HFFc6 (cell line): ENCODE data around the gene NUBP2. TPM values are rescaled to one million over a fixed set of nuclear protein-coding genes. Genes with fewer than 3 reads are reported as not detected.

Source experiments
- DNase-seq: peaks from one replicate; pipeline ENCODE4 v3.0.0-alpha.2; 2018
- H3K27ac Mint-ChIP-seq: 2 replicates; pipeline ENCODE4 v1.8.0; 2020; ENCODE audit warnings: mild to moderate bottlenecking, mixed read lengths
- H3K27me3 Mint-ChIP-seq: 2 replicates; pipeline ENCODE4 v1.8.0; 2021; ENCODE audit warnings: mild to moderate bottlenecking, moderate library complexity, mixed read lengths; ENCODE audit not compliant: insufficient read depth
- H3K36me3 Mint-ChIP-seq: 2 replicates; pipeline ENCODE4 v1.8.0; 2021; ENCODE audit warnings: low read depth, mixed read lengths
- H3K4me1 Mint-ChIP-seq: 2 replicates; pipeline ENCODE4 v1.8.0; 2020; ENCODE audit warnings: low read depth, mixed read lengths
- H3K4me3 Mint-ChIP-seq: 2 replicates; pipeline ENCODE4 v1.8.0; 2020; ENCODE audit warnings: mild to moderate bottlenecking, moderate library complexity, mixed read lengths
- H3K9me3 Mint-ChIP-seq: 2 replicates; pipeline ENCODE4 v1.8.0; 2020; ENCODE audit warnings: mild to moderate bottlenecking, mixed read lengths
- total RNA-seq, 6 experiments: library from RNA; stranded (reverse); fragmentation: NEBNext Ultra II Directional; extraction: Animal tissue kit (Norgen Biotek cat#: 25700); gene quantifications; 2 replicates in 1 of 6; 3 replicates in 5 of 6; pipeline ENCODE4 v1.2.3, GENCODE V29; 2021
- TF ChIP-seq, protein P1 (sequence below): fragments of 200-600 bp; sonication (generic); IDR thresholded peaks from 2 replicates; pipeline ENCODE4 v1.5.0; 2021; ENCODE audit warnings: antibody characterized with exemption, mild to moderate bottlenecking

Gene NUBP2
- total RNA-seq, 6 experiments from 2014 or later, result 41.5 to 53.8 (median 43.5) TPM

DNA sequence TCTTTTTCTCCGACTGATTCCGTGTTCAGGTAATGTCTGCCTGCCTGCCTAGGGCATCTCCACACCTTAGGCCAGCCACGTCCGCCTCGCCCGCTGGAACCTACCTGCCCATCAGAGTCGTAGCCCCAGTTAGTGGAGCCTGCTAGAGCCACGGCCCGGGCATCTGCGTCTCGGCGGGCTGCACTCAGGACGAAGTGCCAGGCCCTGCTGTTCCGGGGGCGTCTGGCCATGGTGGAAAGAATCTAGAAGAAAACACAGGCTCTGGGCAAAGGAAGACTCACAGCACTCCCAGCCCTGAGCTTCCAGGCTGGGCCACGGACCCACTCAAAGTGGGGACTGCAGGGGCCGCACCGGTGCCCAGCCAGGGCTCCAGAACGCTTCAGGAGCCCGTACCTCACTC is 1.5 kb upstream of the NUBP2 start:
- TF ChIP-seq, protein P1, sequence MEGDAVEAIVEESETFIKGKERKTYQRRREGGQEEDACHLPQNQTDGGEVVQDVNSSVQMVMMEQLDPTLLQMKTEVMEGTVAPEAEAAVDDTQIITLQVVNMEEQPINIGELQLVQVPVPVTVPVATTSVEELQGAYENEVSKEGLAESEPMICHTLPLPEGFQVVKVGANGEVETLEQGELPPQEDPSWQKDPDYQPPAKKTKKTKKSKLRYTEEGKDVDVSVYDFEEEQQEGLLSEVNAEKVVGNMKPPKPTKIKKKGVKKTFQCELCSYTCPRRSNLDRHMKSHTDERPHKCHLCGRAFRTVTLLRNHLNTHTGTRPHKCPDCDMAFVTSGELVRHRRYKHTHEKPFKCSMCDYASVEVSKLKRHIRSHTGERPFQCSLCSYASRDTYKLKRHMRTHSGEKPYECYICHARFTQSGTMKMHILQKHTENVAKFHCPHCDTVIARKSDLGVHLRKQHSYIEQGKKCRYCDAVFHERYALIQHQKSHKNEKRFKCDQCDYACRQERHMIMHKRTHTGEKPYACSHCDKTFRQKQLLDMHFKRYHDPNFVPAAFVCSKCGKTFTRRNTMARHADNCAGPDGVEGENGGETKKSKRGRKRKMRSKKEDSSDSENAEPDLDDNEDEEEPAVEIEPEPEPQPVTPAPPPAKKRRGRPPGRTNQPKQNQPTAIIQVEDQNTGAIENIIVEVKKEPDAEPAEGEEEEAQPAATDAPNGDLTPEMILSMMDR, result no peak
- DNase-seq, result no peak
- H3K4me1 Mint-ChIP-seq, result peaks cover 23% of the 10 kb centered on the region
- H3K36me3 Mint-ChIP-seq, result no peaks in the 10 kb centered on the region
- H3K27ac Mint-ChIP-seq, result peak overlapping the region; percentile 74
- H3K9me3 Mint-ChIP-seq, result no peaks in the 10 kb centered on the region
- peaks cover 28% of the 10 kb centered on the region for H3K27me3 Mint-ChIP-seq
- peak overlapping the region; percentile 90 for H3K4me3 Mint-ChIP-seq

DNA sequence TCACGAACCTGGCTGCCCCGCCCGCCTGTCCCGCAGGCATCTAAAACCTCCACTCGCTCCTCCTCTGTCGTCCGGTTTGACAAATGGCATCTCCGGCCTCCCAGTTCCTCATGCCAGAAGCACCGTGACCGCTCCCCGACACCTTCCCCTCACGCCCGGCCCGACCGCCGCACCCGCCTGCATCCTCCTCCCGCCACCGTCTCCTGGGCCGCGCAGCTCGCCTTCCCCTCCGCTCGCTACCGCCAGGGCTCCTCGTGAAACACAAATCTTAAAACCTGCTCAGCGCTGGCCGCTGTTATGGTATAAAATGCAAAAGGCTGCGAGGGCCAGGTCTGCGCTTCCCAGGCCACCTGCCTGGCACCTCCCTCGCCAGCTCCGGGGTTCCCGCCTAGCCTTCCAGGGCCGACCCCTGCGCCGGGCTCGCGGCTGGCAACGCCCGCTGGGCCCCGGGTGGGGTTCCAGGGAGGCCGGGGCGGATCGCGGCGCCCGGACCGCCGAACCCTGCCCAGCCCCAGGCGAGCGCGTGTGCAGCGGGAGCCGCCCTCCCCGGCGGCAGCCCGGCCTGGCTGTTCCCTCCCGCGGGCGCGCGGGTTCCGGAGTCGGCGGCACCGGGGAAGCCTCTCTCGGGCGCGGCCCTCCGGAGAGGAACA is 877 bp upstream of the NUBP2 start:
- H3K4me3 Mint-ChIP-seq, result peak overlapping the region; percentile 90
- H3K4me1 Mint-ChIP-seq, result peaks cover 23% of the 10 kb centered on the region
- DNase-seq, result no peak
- no peaks in the 10 kb centered on the region for H3K36me3 Mint-ChIP-seq
- peaks cover 24% of the 10 kb centered on the region for H3K27me3 Mint-ChIP-seq
- TF ChIP-seq, protein P1, result peak; percentile 39
- H3K9me3 Mint-ChIP-seq, result no peaks in the 10 kb centered on the region
- peak overlapping the region; percentile 74 for H3K27ac Mint-ChIP-seq

DNA sequence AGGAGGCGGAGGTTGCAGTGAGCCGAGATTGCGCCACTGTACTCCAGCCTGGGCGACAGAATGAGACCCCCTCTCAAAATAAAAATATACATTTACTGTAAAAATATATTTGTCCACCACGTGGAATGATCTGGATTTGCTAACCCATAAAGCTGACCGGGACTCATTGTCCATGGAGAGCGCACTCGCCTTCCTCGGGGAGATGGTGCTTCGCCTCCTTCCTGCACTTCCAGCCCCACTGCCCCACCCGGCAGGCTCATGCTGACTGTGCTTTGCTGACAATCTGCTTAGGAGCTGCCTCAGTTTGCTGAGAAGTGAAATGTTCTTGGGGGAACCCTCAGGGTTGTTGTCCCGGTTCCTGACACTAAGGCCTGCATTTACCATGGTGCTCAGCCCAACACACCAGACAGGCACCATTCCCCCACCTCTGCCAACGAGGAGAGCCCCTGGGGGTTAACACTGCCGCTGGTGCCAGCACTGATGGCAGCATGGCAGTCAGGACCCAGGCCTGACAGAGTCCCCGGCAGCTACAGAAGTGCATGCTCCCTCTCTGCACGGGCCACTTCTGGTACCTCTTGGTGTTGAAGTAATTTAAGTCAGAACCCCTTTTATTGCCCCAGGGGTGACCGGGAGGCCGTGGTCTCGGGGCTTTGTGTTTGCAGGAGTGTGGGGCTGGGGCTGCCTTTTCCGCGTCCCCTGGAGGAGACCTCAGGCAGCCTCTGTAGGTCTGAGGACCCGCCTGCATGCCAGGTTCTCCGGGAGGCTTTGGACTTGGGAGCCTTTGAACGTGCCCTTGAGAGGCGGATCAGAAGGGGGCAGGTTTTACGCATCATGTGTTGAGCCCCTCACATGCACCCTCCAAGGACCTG is 2.5 kb downstream of the NUBP2 start:
- Mint-ChIP-seq H3K4me3 (no peak overlapping the region), H3K4me1 (peaks cover 22% of the 10 kb centered on the region), H3K27ac (no peak overlapping the region), H3K36me3 (peaks cover 4% of the 10 kb centered on the region; the same call in 1 of the 2 replicates), H3K27me3 (peaks cover 15% of the 10 kb centered on the region), H3K9me3 (no peaks in the 10 kb centered on the region)
- no peak for DNase-seq
- TF ChIP-seq, protein P1, result no peak

DNA sequence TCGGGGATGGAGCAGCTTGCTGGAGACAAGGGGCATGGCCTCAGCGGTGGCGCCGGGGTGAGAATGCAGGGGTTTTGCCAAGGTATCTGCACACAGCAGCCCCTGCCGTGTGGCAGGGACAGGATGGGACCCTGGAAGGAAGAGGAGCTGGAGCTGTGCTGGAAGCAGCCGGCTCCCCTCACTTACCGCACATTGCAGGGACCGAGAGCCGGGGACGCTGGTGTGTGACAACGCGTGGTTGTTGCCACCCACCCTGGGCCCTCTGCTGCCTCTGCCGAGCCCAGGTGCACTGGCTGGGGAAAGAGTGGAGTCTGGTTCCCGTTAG is 3.0 kb downstream of the NUBP2 start:
- DNase-seq, result no peak
- Mint-ChIP-seq H3K27me3 (peaks cover 15% of the 10 kb centered on the region), H3K9me3 (no peaks in the 10 kb centered on the region), H3K27ac (no peak overlapping the region), H3K4me1 (peaks cover 16% of the 10 kb centered on the region), H3K36me3 (peaks cover 4% of the 10 kb centered on the region; the same call in 1 of the 2 replicates), H3K4me3 (no peak overlapping the region)
- TF ChIP-seq, protein P1, result no peak

DNA sequence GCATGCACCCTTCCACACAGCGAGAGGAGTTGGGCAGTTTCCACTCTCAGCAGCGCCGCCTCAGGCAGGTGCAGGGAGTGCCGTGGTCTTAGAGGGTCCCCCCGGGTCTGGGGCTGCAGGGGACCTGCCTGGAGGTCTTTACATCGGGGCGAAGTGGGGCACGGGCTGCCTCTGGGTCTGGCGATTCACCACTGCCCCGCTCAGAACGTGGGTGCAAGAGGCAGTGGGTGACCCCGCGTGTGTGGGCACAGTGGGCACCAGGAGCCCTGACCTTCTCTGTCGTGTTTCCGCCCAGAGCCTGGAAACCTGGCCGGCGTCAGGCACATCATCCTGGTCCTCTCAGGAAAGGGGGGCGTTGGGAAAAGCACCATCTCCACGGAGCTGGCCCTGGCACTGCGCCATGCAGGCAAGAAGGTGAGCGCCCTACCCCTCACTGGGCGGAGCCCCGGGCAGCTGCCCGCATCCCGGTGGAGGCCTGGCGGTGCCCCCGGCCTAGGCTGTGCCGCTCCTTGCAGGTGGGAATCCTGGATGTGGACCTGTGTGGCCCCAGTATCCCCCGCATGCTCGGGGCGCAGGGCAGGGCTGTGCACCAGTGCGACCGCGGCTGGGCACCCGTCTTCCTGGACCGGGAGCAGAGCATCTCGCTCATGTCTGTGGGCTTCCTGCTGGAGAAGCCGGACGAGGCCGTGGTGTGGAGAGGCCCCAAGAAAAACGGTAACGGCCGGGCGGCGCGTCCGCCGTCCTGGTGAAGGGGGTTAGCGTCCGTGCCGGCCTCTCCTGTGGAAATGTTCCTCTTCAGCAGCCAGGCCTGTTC is 3.7 kb downstream of the NUBP2 start:
- Mint-ChIP-seq H3K4me1 (peaks cover 10% of the 10 kb centered on the region), H3K36me3 (peaks cover 4% of the 10 kb centered on the region; the same call in 1 of the 2 replicates), H3K27ac (no peak overlapping the region), H3K4me3 (no peak overlapping the region), H3K27me3 (peaks cover 10% of the 10 kb centered on the region), H3K9me3 (no peaks in the 10 kb centered on the region)
- no peak for DNase-seq
- TF ChIP-seq, protein P1, result peak; percentile 33; the same call in 1 of the 2 replicates
